PC-9 (cell line): ENCODE data around the gene IRAK4. TPM values are rescaled to one million over a fixed set of nuclear protein-coding genes. Genes with fewer than 3 reads are reported as not detected.

Experiments used
- Bru-seq: library from RNA; stranded (reverse); fragments of 400-500 nt; gene quantifications from one replicate; lab custom pipeline; 2021; lab: Mats Ljungman, UMichigan
- BruChase-seq, 2 experiments: library from RNA; stranded (reverse); fragments of 400-500 nt; gene quantifications; one replicate each; lab custom pipeline; 2021; lab: Mats Ljungman, UMichigan
- BruUV-seq: library from RNA; stranded (reverse); fragments of 400-500 nt; replicated peaks from 2 replicates; lab custom pipeline; 2021; lab: Mats Ljungman, UMichigan
- CTCF ChIA-PET: fragments of 300-600 bp; sonication (Branson Sonifier 250); formaldehyde crosslinking; loops from one replicate; lab custom pipeline; 2022; ENCODE audit warnings: antibody characterized with exemption; lab: Charles Lee
- POLR2A ChIA-PET: fragments of 300-600 bp; sonication (Branson Sonifier 250); formaldehyde crosslinking; loops from one replicate; lab custom pipeline; 2022; ENCODE audit warnings: antibody characterized with exemption; ENCODE audit not compliant: unreplicated experiment; lab: Charles Lee
- DNase-seq, 2 experiments: peaks; one replicate each; pipeline versions ENCODE4 v3.0.0 to v3.0.0-alpha.2; 2015 to 2022; ENCODE audit warnings: mixed read lengths in 1 of 2
- H2AFZ ChIP-seq: fragments of 200-600 bp; sonication (generic); 2 replicates; pipeline ENCODE4 v1.8.1; 2017; ENCODE audit warnings: antibody characterized with exemption
- H3F3A ChIP-seq: fragments of 200-600 bp; sonication (generic); 2 replicates; pipeline ENCODE4 v1.8.1; 2017; ENCODE audit warnings: antibody characterized with exemption, mild to moderate bottlenecking, low read depth; ENCODE audit not compliant: insufficient read depth
- H3K27ac ChIP-seq: fragments of 200-600 bp; sonication (generic); 2 replicates; pipeline ENCODE4 v1.6.1; 2016; ENCODE audit warnings: mixed run types
- H3K27me3 ChIP-seq: fragments of 200-600 bp; sonication (generic); 2 replicates; pipeline ENCODE4 v1.6.1; 2016; ENCODE audit warnings: low read depth, mixed run types; ENCODE audit not compliant: insufficient read depth
- H3K36me3 ChIP-seq: fragments of 200-600 bp; sonication (generic); 2 replicates; pipeline ENCODE4 v1.6.1; 2016; ENCODE audit warnings: low read depth, mixed run types
- H3K4me1 ChIP-seq: fragments of 200-600 bp; sonication (generic); replicated peaks from 2 replicates; pipeline ENCODE4 v1.6.1; 2016; ENCODE audit warnings: mixed run types; ENCODE audit not compliant: insufficient read depth
- H3K4me2 ChIP-seq: fragments of 200-600 bp; sonication (generic); 2 replicates; pipeline ENCODE4 v1.6.1; 2017; ENCODE audit warnings: mixed run types
- H3K4me3 ChIP-seq: fragments of 200-600 bp; sonication (generic); 2 replicates; pipeline ENCODE4 v1.6.1; 2016; ENCODE audit warnings: mixed run types
- H3K79me2 ChIP-seq: fragments of 200-600 bp; sonication (generic); 2 replicates; pipeline ENCODE4 v1.6.1; 2017; ENCODE audit warnings: low read depth, mixed run types
- H3K9me2 ChIP-seq: fragments of 200-600 bp; sonication (generic); 2 replicates; pipeline ENCODE4 v1.8.1; 2017; ENCODE audit warnings: mild to moderate bottlenecking; ENCODE audit not compliant: insufficient read depth
- H3K9me3 ChIP-seq: fragments of 200-600 bp; sonication (generic); 2 replicates; pipeline ENCODE4 v1.8.1; 2016; ENCODE audit warnings: low read depth; ENCODE audit not compliant: insufficient read depth
- H4K20me1 ChIP-seq: fragments of 200-600 bp; sonication (generic); 2 replicates; pipeline ENCODE4 v1.8.1; 2017; ENCODE audit not compliant: insufficient read depth
- CTCF ChIP-seq: fragments of 200-600 bp; sonication (generic); conservative IDR thresholded peaks from 2 replicates; pipeline ENCODE4 v1.6.1; 2017; ENCODE audit warnings: mixed run types, antibody characterized with exemption, mild to moderate bottlenecking, moderate library complexity
- EZH2 ChIP-seq: fragments of 200-600 bp; sonication (generic); IDR thresholded peaks from 2 replicates; pipeline ENCODE4 v1.8.0; 2017; ENCODE audit warnings: antibody characterized with exemption, low read depth
- intact Hi-C: fragments of 100-400 bp; cut with micrococcal nuclease; formaldehyde crosslinking; loops from one replicate; pipeline ENCODE4 v1.10.0; 2022; ENCODE audit not compliant: unreplicated experiment
- long read RNA-seq: library from polyadenylated mRNA; stranded (forward); transcript quantifications from one replicate; pipeline ENCODE4 v2.0.0, GENCODE V29; 2022
- total RNA-seq: library from RNA; stranded (reverse); gene quantifications from 2 replicates; pipeline ENCODE4 v1.2.3, GENCODE V29; 2021

The IRAK4 gene
- 10.0 and 10.1 TPM in 2 replicates for total RNA-seq
- percentile 64 among the genes with signal in this experiment for Bru-seq, nascent RNA
- percentile 66 among the genes with signal in this experiment for BruChase-seq, experiment 1, labeled RNA remaining after a 2-hour chase
- percentile 70 among the genes with signal in this experiment for BruChase-seq, experiment 2, labeled RNA remaining after a 6-hour chase
- long read RNA-seq, partial matches to known transcripts: 2 of 7 reads
- long read RNA-seq, other reads (novel, unspliced or antisense): 3 of 7 reads

- BruUV-seq: TSS peak; percentile 75
- H2AFZ ChIP-seq: peak within 1 kb of the TSS; percentile 97
- peak within 1 kb of the TSS; percentile 71 for H3K27ac ChIP-seq
- intact Hi-C loops: loop anchor here (1.0 to 2.0 kb wide), 2 partner anchors 48 to 123 kb away; partner anchors contain the start of gene TWF1
- peaks cover 33% of the 10 kb centered on the region for H3K79me2 ChIP-seq
- peak within 1 kb of the TSS; percentile 83 for H3K4me3 ChIP-seq
- peak within 1 kb of the TSS; percentile 91 for H3K4me2 ChIP-seq
- H3K36me3 ChIP-seq: peaks cover 15% of the 10 kb centered on the region
- no peak for TF ChIP-seq EZH2
- peak; percentile 43; the same call in 1 of the 2 replicates for TF ChIP-seq CTCF
- H3K9me2 ChIP-seq: no peaks in the 10 kb centered on the region
- peaks cover 10% of the 10 kb centered on the region for H3K9me3 ChIP-seq
- H3K27me3 ChIP-seq: no peaks in the 10 kb centered on the region
- ChIA-PET POLR2A (interaction anchor here (0.7 to 1.6 kb wide), 2 partner anchors 22 to 46 kb away, joined by 19 to 25 read pairs; partner anchors contain the start of gene TWF1), CTCF (interaction anchor here (0.8 to 1.4 kb wide), 2 partner anchors 18 to 124 kb away, joined by 4 read pairs; no protein-coding TSS in a partner anchor)
- H3K4me1 ChIP-seq: peaks cover 39% of the 10 kb centered on the region
- DNase-seq: peak; percentile 89 to 92
- H3F3A ChIP-seq: no peaks in the 10 kb centered on the region
- no peaks in the 10 kb centered on the region for H4K20me1 ChIP-seq
Measured at GRCh38 chr12:43758728-43759563, at the start of gene IRAK4, which contains the start of gene PUS7L. Gene IRAK4, plus strand, starts transcription at chr12:43758951. Its CDS starts 9,161 bp downstream, at chr12:43768112. Gene PUS7L, minus strand, starts transcription at chr12:43758790. Its CDS starts 3,545 bp downstream, at chr12:43755245.

GRCh38 chr12:43711348-43711747 is 47.4 kb upstream of the IRAK4 start:
- Histone ChIP-seq H3K9me2 (no peaks in the 10 kb centered on the region), H3F3A (no peaks in the 10 kb centered on the region), H4K20me1 (no peaks in the 10 kb centered on the region), H3K4me2 (no peak overlapping the region), H3K27me3 (no peaks in the 10 kb centered on the region), H2AFZ (no peak overlapping the region), H3K4me3 (no peak overlapping the region), H3K27ac (no peak overlapping the region), H3K9me3 (no peaks in the 10 kb centered on the region), H3K4me1 (no peaks in the 10 kb centered on the region), H3K36me3 (no peaks in the 10 kb centered on the region), H3K79me2 (no peaks in the 10 kb centered on the region)
- POLR2A ChIA-PET: no interaction called here
- CTCF ChIA-PET: no interaction called here
- intact Hi-C loops: no loop called here
- TF ChIP-seq EZH2 (no peak), CTCF (no peak)
- DNase-seq: no peak
- no TSS peak for BruUV-seq

GRCh38 chr12:43722621-43723020 is 36.1 kb upstream of the IRAK4 start:
- H3K9me2 ChIP-seq: 0 out of 2 replicates have a peak, but pooled peaks cover 3% of the 10 kb centered on the region

More at GRCh38 chr12:43722621-43723020, 36.1 kb upstream of the IRAK4 start:
- ChIA-PET CTCF (no interaction called here), POLR2A (no interaction called here)
- DNase-seq: no peak
- Histone ChIP-seq H3K4me1 (no peaks in the 10 kb centered on the region), H3K9me3 (no peaks in the 10 kb centered on the region; the same call in 1 of the 2 replicates), H3K4me3 (no peak overlapping the region), H3K79me2 (no peaks in the 10 kb centered on the region), H3K36me3 (peaks cover 4% of the 10 kb centered on the region; the same call in 1 of the 2 replicates), H3K4me2 (no peak overlapping the region), H3K27me3 (no peaks in the 10 kb centered on the region), H4K20me1 (no peaks in the 10 kb centered on the region), H3K27ac (no peak overlapping the region), H3F3A (no peaks in the 10 kb centered on the region), H2AFZ (no peak overlapping the region)
- intact Hi-C loops: no loop called here
- TF ChIP-seq CTCF (no peak), EZH2 (no peak)
- no TSS peak for BruUV-seq
